ENCODE data around the gene EFCAB9.

The EFCAB9 gene

DNA sequence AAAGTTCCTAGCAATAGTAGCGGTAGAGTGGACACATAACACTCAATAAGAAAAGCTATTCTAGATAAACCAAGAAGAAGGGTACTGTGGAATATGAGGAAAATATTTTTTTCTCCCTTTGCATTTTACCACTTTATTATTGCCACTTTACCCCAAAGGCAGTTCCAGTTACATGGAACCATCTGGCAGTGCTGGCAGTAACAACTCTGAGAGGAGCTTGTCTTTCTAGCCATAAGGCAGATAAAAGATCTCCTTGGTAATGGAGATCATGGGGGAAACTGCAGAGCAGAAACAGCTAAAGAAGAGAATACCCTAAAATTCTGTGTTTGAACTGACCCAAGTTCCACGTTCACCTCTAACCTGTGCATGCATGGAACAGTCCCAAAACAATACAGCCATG lies 51.1 kb downstream of the EFCAB9 start:
- no peak for DNase-seq

DNA sequence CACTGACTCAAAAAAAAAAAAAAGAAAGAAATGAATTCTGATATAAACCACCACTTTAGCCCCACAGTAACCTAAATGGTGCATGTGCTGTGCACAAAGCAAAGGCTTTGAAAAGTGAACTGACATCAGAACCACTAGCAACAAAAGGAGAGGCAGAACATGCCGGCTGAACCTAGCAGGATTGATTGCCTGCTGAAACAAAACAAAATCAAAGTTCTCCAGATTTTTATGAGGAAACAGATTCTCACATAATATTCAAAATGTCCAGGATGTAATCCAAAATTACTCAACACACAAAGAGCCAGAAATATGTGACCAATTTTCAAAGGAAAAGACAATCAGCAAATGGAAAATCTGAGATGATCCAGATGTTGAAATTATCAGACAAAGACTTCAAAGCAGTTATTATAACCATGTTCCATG lies 51.7 kb downstream of the EFCAB9 start:
- no peak for DNase-seq

DNA sequence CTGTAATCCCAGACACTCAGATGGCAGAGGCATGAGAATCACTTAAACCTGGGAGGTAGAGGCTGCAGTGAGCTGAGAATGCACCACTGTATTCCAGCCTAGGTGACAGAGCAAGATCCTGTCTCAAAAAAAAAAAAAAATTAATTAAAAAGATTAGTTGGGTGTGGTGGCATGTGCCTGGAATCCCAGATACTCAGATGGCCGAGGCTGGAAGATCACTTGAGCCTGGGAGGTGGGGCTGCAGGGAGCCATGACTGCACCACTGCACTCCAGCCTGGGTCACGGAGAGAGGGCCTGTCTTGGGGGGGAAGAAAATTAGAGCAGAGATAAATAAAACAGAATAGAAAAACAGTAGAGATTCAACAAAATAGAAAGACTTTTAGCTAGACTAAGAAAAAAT lies 54.7 kb downstream of the EFCAB9 start:
- DNase-seq, result no peak

DNA sequence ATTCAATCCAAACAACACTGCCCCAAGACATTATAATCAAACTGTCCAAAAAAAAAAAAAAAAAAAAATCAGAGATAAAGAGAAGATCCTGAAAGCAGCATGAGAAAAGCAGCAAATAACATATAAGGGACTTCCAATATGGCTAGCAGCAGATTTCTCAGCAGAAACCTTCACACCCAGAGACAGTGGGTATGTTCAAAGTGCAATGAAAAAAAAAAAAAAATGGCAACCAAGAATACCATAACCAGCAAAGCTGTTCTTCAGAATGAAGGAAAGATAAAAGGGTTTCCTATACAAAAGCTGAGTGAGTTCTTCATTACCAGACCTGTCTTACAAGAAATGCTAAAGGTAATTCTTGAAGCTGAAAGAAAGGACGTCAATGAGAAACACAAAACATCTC lies 57.4 kb downstream of the EFCAB9 start:
- DNase-seq, result no peak

DNA sequence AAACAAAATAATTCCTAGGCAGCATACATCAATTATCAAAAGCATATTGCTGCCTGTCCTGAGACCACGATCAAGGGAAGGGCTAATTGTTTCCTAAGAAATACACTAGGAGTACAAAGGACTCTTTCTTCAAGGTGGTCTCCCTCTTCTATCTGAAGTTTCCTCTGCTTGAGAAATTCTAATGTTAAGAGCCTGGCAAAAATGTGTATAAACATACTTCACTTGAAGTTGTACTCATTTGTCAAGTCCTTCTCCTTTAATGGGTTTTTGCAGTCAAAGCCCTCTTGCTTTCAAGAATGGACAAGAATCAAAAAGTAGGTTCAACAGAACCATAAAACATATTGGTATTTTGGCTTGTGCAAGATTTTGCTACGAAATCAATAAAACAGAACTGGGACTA lies 58.5 kb downstream of the EFCAB9 start:
- no peak for DNase-seq

Data from NCI-H1694 (cell line).